HG03565 (cell line): ENCODE data around the gene SMTN.

Experiments
- ATAC-seq: cut with Tn5 transposase; IDR thresholded peaks from one replicate; pipeline ENCODE4 v1.9.1; 2021; ENCODE audit warnings: mild to moderate bottlenecking, moderate library complexity; ENCODE audit not compliant: unreplicated experiment

SMTN gene

GRCh38 chr22:31125521-31126117, 44.5 kb downstream of the SMTN start:
- ATAC-seq, result no peak

GRCh38 chr22:31126128-31126868, 45.2 kb downstream of the SMTN start:
- ATAC-seq, result no peak

- ATAC-seq, result no peak
Observed at GRCh38 chr22:31126869-31127175, 45.7 kb downstream of the SMTN start.

GRCh38 chr22:31127181-31127772, 46.2 kb downstream of the SMTN start:
- ATAC-seq, result no peak

- no peak for ATAC-seq
Observed at GRCh38 chr22:31128156-31128555, 47.0 kb downstream of the SMTN start.

GRCh38 chr22:31130873-31131272, 49.8 kb downstream of the SMTN start:
- no peak for ATAC-seq

- no peak for ATAC-seq
Observed at GRCh38 chr22:31133911-31134310, 52.8 kb downstream of the SMTN start.

- no peak for ATAC-seq
Observed at GRCh38 chr22:31134688-31135087, 53.6 kb downstream of the SMTN start.

GRCh38 chr22:31135706-31136105, 54.6 kb downstream of the SMTN start:
- no peak for ATAC-seq

- ATAC-seq, result no peak
Observed at GRCh38 chr22:31136155-31136554, 55.0 kb downstream of the SMTN start.

GRCh38 chr22:31136711-31137110, 55.6 kb downstream of the SMTN start:
- no peak for ATAC-seq

- ATAC-seq, result no peak
Observed at GRCh38 chr22:31137721-31138120, 56.6 kb downstream of the SMTN start.

- ATAC-seq, result no peak
Observed at GRCh38 chr22:31138126-31138525, 57.0 kb downstream of the SMTN start.

- no peak for ATAC-seq
Observed at GRCh38 chr22:31139066-31139465, 57.9 kb downstream of the SMTN start.

- no peak for ATAC-seq
Observed at GRCh38 chr22:31139866-31140716, 59.0 kb downstream of the SMTN start, which contains the start of gene PLA2G3. Gene PLA2G3 (minus strand): TSS chr22:31140508. CDS start chr22:31140354, 154 bp downstream.

- ATAC-seq, result no peak
Observed at GRCh38 chr22:31140746-31141145, 59.6 kb downstream of the SMTN start.

GRCh38 chr22:31141551-31141950, 60.4 kb downstream of the SMTN start:
- ATAC-seq, result no peak

GRCh38 chr22:31142285-31142684, 61.2 kb downstream of the SMTN start:
- ATAC-seq, result no peak

GRCh38 chr22:31143038-31143437, 61.9 kb downstream of the SMTN start:
- ATAC-seq, result no peak

GRCh38 chr22:31143537-31143936, 62.4 kb downstream of the SMTN start:
- no peak for ATAC-seq

- ATAC-seq, result no peak
Observed at GRCh38 chr22:31144223-31144622, 63.1 kb downstream of the SMTN start.
